HG02623 (cell line): Measurements from ENCODE around the gene DRD5.
A peak's percentile ranks its signal among the peaks of the same experiment; 100 is the strongest.

Experiments used
- ATAC-seq: cut with Tn5 transposase; IDR thresholded peaks from one replicate; pipeline ENCODE4 v1.9.1; 2021; ENCODE audit warnings: moderate library complexity; ENCODE audit not compliant: unreplicated experiment

DRD5 gene

GRCh38 chr4:9812501-9813340, 31.3 kb downstream of the DRD5 start:
- peak; percentile 79 for ATAC-seq

GRCh38 chr4:9816285-9816684, 34.9 kb downstream of the DRD5 start:
- no peak for ATAC-seq

GRCh38 chr4:9820343-9820742, 38.9 kb downstream of the DRD5 start:
- no peak for ATAC-seq

GRCh38 chr4:9825049-9825448, 43.6 kb downstream of the DRD5 start:
- ATAC-seq: no peak

GRCh38 chr4:9826551-9826950, 45.1 kb downstream of the DRD5 start:
- no peak for ATAC-seq

- ATAC-seq: no peak
These were observed 51.2 kb downstream of the DRD5 start for GRCh38 chr4:9832640-9833039.

- ATAC-seq: no peak
These were observed 52.0 kb downstream of the DRD5 start for GRCh38 chr4:9833421-9833820.
